ENCODE data around the gene REXO4.

DNA sequence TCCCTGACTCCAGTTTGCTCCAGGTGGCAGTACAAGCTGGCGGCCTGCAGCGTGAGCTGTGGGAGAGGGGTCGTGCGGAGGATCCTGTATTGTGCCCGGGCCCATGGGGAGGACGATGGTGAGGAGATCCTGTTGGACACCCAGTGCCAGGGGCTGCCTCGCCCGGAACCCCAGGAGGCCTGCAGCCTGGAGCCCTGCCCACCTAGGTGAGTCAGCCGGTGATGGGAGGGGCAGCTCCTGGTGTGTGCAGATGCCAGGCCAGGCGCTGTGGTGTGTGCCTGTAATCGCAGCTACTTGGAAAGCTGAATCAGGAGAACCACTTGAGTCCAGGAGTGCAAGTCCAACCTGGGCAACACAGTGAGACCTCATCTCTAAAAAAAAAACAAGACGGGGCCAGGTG is 31.9 kb upstream of the REXO4 start:
- TF ChIP-seq RAD21 (IDR thresholded peaks at IDR 0.05; ENCODE audit: low read length): no peak
- TF ChIP-seq RFX5 (IDR thresholded peaks at IDR 0.05; ENCODE audit: low read depth, low read length): no peak
- no peak for TF ChIP-seq CTCF (conservative IDR thresholded peaks at IDR 0.05; ENCODE audit: low read depth, low read length)
- TF ChIP-seq CEBPB (IDR thresholded peaks at IDR 0.05; ENCODE audit: low read depth, low read length): no peak
- TF ChIP-seq POLR2A (IDR thresholded peaks at IDR 0.05; ENCODE audit: low read depth, low read length): no peak
- TF ChIP-seq USF2 (IDR thresholded peaks at IDR 0.05; ENCODE audit: low read depth, low read length): no peak
- TF ChIP-seq ELK1 (IDR thresholded peaks at IDR 0.05; ENCODE audit: borderline replicate concordance, low read depth, low read length): no peak
- no peak for TF ChIP-seq MAFK (IDR thresholded peaks at IDR 0.05; ENCODE audit: low read depth, low read length)
- no peak for TF ChIP-seq FOS (IDR thresholded peaks at IDR 0.05; ENCODE audit: low read depth, low read length)
- no peak for TF ChIP-seq SMC3 (IDR thresholded peaks at IDR 0.05; ENCODE audit: low read depth, low read length)
- TF ChIP-seq RCOR1 (IDR thresholded peaks at IDR 0.05; ENCODE audit: insufficient replicate concordance, low read length): no peak
- TF ChIP-seq CHD1 (IDR thresholded peaks at IDR 0.05; ENCODE audit: low read depth, low read length): no peak
- no peak for TF ChIP-seq MAZ (IDR thresholded peaks at IDR 0.05; ENCODE audit: borderline replicate concordance, low read depth, low read length)
- TF ChIP-seq NFE2L2 (IDR thresholded peaks at IDR 0.05; ENCODE audit: low read depth, low read length): no peak
